SJCRH30 (cell line): ENCODE results near the gene C5. TPM values are rescaled to one million over a fixed set of nuclear protein-coding genes. Genes with fewer than 3 reads are reported as not detected.

ENCODE experiments used
- total RNA-seq: library from RNA; depleted of rRNA; stranded (reverse); fragments of >200 nt; shearing (Covaris generic); gene quantifications from 2 replicates; pipeline ENCODE4 v1.2.3, GENCODE V29; 2014; rRNA removed

C5 gene
- total RNA-seq, 1 experiment from 2014 or later: 2.6 TPM

Other genes starting within 250 kb of the C5 start
- gene PSMD5, start 207.4 kb downstream of the C5 start, total RNA-seq: 49.0 and 54.1 TPM in 2 replicates
- 20.2 and 24.1 TPM in 2 replicates for gene PHF19, start 173.1 kb downstream of the C5 start, total RNA-seq
- 0.25 and 0.26 TPM in 2 replicates for gene TRAF1, start 123.5 kb downstream of the C5 start, total RNA-seq
- gene CNTRL, start 24.7 kb upstream of the C5 start, total RNA-seq: 32.8 and 40.6 TPM in 2 replicates
- gene RAB14, start 151.6 kb upstream of the C5 start, total RNA-seq: 42.9 and 48.6 TPM in 2 replicates
- gene GSN, start 217.9 kb upstream of the C5 start, total RNA-seq: 43.4 and 44.1 TPM in 2 replicates